ENCODE measurements around the gene SLC7A8. TPM values are rescaled to one million over a fixed set of nuclear protein-coding genes. Genes with fewer than 3 reads are reported as not detected.

The SLC7A8 gene
- total RNA-seq, 4 donors from 2014 or later: 15.9 to 152 (median 49.3) TPM

GRCh38 chr14:23181946-23182345, 1.5 kb downstream of the SLC7A8 start:
- TF ChIP-seq CTCF (IDR thresholded peaks at IDR 0.05) (no peak), POLR2A (IDR thresholded peaks at IDR 0.05) (no peak)
- no peaks in the 10 kb centered on the region for H3K27me3 ChIP-seq
- no peak for DNase-seq
- no peaks in the 10 kb centered on the region for H3K9me3 ChIP-seq
- intact Hi-C loops (cut with DNase I; ENCODE audit: low total_unique reads): no loop called here
- H3K36me3 ChIP-seq: no peaks in the 10 kb centered on the region
- H3K27ac ChIP-seq: peak overlapping the region; percentile 88 to 89
- no peaks in the 10 kb centered on the region for H3K4me1 ChIP-seq
- H3K4me3 ChIP-seq: peak overlapping the region; percentile 65 to 74

DNA sequence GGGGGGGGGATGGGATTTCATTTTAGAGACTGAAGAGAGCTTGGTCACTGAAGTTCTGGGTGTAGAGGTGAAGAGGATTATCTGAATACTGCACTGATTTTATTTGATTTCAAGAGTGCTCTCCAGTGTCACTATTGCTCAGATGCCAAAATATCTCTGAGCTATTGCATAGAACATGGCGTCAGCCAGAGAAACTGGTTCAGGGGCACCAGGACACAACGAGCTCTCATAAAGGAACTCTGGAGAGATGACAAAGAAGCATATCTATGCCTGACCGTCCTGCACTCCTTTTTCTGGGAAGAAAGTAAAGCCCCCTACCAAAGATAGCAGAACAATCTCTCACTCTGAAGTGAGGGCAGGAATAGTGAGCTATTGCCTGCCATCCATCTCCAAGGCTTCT, 2.0 kb downstream of the SLC7A8 start:
- no peaks in the 10 kb centered on the region for H3K9me3 ChIP-seq
- intact Hi-C loops (cut with DNase I; ENCODE audit: low total_unique reads): no loop called here
- no peaks in the 10 kb centered on the region for H3K27me3 ChIP-seq
- no peaks in the 10 kb centered on the region for H3K36me3 ChIP-seq
- peaks cover 0 to 1% of the 10 kb centered on the region in 2 donors for H3K4me1 ChIP-seq
- no peak for DNase-seq
- TF ChIP-seq POLR2A (IDR thresholded peaks at IDR 0.05) (no peak), CTCF (IDR thresholded peaks at IDR 0.05) (no peak)
- peak overlapping the region; percentile 88 to 89 for H3K27ac ChIP-seq
- H3K4me3 ChIP-seq: peak overlapping the region; percentile 65 to 74

GRCh38 chr14:23177181-23177580, 6.3 kb downstream of the SLC7A8 start:
- intact Hi-C loops (cut with DNase I; ENCODE audit: low total_unique reads): no loop called here
- Histone ChIP-seq H3K27ac (peak overlapping the region; percentile 88 to 89), H3K4me1 (peaks cover 0 to 15% of the 10 kb centered on the region in 2 donors)

GRCh38 chr14:23175823-23176222, 7.6 kb downstream of the SLC7A8 start:
- TF ChIP-seq CTCF (IDR thresholded peaks at IDR 0.05) (no peak), POLR2A (IDR thresholded peaks at IDR 0.05) (no peak)
- peak overlapping the region; percentile 88 to 89 for H3K27ac ChIP-seq
- H3K27me3 ChIP-seq: no peaks in the 10 kb centered on the region
- intact Hi-C loops (cut with DNase I; ENCODE audit: low total_unique reads): no loop called here
- DNase-seq: no peak
- peaks cover 0 to 17% of the 10 kb centered on the region in 2 donors for H3K4me1 ChIP-seq
- no peaks in the 10 kb centered on the region for H3K9me3 ChIP-seq
- H3K4me3 ChIP-seq: no peak overlapping the region
- H3K36me3 ChIP-seq: no peaks in the 10 kb centered on the region

More at GRCh38 chr14:23177181-23177580, 6.3 kb downstream of the SLC7A8 start:
- no peak for TF ChIP-seq CTCF (IDR thresholded peaks at IDR 0.05)
- TF ChIP-seq POLR2A (IDR thresholded peaks at IDR 0.05): no peak
- H3K9me3 ChIP-seq: no peaks in the 10 kb centered on the region
- no peak overlapping the region for H3K4me3 ChIP-seq
- no peaks in the 10 kb centered on the region for H3K27me3 ChIP-seq
- no peak for DNase-seq
- H3K36me3 ChIP-seq: no peaks in the 10 kb centered on the region

GRCh38 chr14:23174296-23175184, 8.9 kb downstream of the SLC7A8 start:
- Histone ChIP-seq H3K4me3 (no peak overlapping the region), H3K36me3 (no peaks in the 10 kb centered on the region), H3K9me3 (no peaks in the 10 kb centered on the region), H3K27ac (peak overlapping the region; percentile 88 to 89), H3K4me1 (peaks cover 0 to 17% of the 10 kb centered on the region in 2 donors), H3K27me3 (no peaks in the 10 kb centered on the region)
- TF ChIP-seq POLR2A (IDR thresholded peaks at IDR 0.05) (no peak), CTCF (IDR thresholded peaks at IDR 0.05) (no peak)
- intact Hi-C loops (cut with DNase I; ENCODE audit: low total_unique reads): no loop called here
- DNase-seq: peak in 1 of 2 donors; percentile 59
